GM20000 (cell line): ENCODE data around the gene SLC6A19.

Experiments used
- DNase-seq: peaks from one replicate; pipeline ENCODE4 v3.0.0; 2012; ENCODE audit warnings: low spot score
- TF ChIP-seq, protein P1 (sequence below): IDR thresholded peaks from 2 replicates; pipeline ENCODE4 v1.5.1; 2012; ENCODE audit warnings: mild to moderate bottlenecking, control low read depth; ENCODE audit errors: extremely low read depth, missing control alignments

SLC6A19 gene

DNA sequence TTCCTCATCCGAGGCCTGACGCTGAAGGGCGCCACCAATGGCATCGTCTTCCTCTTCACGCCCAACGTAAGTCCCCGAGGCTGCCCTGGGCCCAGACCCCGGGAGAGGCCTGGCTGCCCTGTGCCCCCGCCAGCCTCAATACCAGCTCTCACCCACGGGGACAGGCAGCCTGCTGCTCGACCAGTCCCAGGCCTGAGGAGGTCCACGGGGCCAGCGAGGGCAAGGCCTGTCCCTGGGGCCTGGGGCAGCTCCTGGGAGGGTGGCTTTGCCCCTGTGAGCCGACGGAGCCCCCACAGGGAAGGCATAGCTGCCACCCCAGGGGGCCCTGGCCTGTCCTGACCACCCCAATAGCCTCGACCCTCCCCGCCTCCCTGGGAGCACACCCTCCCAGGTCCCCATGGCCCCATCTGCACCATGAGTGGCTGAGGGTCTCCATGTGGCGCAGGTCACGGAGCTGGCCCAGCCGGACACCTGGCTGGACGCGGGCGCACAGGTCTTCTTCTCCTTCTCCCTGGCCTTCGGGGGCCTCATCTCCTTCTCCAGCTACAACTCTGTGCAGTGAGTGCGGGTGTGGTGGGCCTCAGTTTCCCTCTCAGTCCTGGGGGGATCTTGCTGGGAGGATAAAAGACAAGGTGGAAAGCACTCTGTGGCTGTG lies 12.2 kb downstream of the SLC6A19 start:
- TF ChIP-seq, protein P1, sequence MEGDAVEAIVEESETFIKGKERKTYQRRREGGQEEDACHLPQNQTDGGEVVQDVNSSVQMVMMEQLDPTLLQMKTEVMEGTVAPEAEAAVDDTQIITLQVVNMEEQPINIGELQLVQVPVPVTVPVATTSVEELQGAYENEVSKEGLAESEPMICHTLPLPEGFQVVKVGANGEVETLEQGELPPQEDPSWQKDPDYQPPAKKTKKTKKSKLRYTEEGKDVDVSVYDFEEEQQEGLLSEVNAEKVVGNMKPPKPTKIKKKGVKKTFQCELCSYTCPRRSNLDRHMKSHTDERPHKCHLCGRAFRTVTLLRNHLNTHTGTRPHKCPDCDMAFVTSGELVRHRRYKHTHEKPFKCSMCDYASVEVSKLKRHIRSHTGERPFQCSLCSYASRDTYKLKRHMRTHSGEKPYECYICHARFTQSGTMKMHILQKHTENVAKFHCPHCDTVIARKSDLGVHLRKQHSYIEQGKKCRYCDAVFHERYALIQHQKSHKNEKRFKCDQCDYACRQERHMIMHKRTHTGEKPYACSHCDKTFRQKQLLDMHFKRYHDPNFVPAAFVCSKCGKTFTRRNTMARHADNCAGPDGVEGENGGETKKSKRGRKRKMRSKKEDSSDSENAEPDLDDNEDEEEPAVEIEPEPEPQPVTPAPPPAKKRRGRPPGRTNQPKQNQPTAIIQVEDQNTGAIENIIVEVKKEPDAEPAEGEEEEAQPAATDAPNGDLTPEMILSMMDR: no peak
- DNase-seq: no peak

DNA sequence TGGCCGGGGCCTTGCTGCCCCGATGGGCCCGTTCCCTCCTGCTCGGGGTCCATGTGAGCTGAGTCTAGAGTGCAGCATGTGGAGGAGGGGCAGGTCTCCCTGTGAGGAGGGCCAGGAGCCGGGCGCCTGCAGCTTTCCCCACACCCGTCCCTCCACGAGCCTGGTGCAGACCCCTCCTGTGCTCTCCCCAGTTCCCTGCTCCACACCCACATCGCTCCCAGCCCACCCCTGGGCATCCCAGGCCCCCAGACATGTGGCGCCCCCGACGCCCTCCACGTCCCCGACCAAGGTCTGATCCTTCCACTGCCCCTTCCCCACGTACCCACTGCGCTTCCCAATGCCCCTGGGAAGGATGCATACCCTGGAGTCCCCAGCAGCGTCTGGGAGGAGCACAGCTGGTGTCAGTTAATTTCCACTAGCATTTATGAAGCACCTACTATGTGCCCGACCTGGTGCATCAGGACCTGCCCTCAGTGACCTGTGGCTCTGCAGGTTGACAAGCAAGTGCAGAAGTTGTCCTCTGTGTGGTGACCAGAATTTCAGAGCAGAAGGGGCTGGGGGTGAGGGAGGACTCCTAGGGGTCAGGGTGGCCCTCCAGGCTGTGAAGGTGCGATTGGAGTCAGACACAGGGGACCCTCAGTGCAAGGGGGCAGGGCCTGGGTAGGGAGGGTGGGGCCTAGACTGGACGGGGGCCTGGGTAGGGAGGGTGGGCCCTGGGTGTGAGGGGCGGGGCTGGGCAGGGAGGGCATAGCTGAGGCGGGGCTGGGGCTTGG lies 13.0 kb downstream of the SLC6A19 start:
- TF ChIP-seq, protein P1: no peak
- no peak for DNase-seq

DNA sequence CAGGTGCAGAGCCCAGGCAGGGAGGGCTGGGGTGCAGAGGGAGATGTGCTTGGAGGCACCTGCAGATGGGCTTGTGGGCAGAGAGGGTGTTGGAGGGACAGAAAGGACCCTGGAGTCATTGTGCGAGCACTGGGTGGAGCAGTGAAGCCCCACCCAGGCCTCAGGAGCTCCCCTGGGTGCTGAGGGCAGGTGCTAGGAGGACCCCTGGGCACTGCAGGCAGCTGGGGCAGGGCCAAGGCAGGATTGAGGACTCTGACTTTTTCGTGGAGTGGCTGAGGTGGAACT lies 13.5 kb downstream of the SLC6A19 start:
- DNase-seq: no peak
- TF ChIP-seq, protein P1: no peak

DNA sequence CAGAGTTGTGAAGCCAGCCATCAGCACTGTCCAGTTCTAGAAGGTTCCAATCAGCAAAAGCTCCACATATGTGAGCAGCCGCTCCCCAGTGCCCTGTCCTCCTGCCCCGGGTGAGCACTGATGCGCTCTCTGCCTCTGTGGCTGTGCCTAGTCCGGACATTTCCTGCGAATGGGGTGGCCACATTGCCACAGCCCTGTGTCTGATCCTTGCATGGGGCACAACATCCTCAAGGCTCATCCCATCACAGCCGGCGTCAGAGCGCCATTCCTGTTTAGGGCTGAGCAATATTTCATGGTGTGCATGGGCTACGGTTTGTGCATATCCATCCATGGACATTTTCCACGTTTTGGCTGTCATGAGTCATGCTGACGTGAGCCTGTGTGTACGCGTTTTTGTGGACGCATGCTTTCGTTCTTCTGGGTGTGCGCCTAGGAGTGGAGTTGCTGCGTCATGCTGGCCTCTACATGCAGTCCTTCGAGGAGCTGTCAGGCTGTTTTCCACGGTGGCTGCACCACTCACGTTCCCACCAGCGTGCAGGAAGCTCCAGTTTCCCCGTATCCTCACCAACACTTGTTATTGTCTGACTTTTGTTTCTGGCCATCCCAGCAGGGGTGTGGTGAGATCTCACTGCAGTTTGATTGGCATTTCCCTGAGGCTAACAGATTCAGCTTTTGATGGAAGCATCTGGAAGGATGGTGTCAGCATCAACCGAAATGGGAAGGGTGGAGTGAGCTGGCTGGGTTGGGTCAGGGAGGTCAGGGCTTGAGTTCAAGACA lies 14.1 kb downstream of the SLC6A19 start:
- TF ChIP-seq, protein P1: no peak
- no peak for DNase-seq

DNA sequence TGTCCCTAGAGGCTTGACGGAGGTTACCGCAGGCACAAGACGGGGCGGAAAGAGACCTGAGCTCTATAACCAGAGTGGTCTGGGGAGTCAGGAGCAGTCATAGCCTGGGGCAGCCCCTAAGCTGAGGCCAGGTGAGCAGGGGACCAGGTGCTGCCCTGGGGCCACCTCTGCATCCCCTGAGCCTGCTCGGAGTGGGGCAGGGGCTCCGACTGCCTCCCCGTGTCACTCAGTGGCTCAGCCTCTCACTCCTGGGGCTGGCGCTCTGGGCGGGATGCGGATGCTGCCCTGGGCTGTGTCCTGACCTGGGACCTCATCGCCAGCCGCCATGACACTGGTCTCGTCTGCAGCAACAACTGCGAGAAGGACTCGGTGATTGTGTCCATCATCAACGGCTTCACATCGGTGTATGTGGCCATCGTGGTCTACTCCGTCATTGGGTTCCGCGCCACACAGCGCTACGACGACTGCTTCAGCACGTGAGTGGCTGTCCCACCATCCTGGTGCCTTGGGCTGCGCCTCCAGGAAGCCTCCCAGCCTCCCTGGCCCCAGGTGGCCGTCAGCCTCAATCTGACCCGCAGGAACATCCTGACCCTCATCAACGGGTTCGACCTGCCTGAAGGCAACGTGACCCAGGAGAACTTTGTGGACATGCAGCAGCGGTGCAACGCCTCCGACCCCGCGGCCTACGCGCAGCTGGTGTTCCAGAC lies 15.0 kb downstream of the SLC6A19 start:
- TF ChIP-seq, protein P1: no peak
- no peak for DNase-seq

DNA sequence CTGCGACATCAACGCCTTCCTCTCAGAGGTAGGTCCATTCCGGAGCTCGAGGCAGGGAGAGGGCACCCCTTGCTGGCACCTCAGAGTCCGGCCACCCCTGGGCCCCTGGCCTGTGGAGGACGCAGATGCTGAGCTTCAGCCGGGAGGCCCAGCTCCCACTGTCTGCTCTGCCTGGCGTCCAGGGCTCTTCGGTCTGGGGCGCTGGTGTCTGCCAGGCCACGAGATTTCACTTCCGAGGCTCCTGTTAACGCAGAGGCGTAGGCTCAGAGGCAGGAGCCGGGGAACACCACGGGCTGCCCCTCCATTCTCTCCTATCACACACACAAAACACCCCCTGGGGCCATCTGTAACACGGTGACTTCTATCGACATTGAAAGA lies 15.5 kb downstream of the SLC6A19 start:
- no peak for DNase-seq
- TF ChIP-seq, protein P1: no peak
